Left lobe of liver (tissue), 2 donors: ENCODE measurements around the gene ADARB2. TPM values are rescaled to one million over a fixed set of nuclear protein-coding genes. Genes with fewer than 3 reads are reported as not detected.
"Not testable (repeated sequence)": the region's sequence is repeated elsewhere in the genome, so short reads cannot be mapped to it uniquely, and the experiment has no call there.

Experiments
- ATAC-seq: fragments of 200-7000 bp; cut with Tn5 transposase; one replicate; pipeline ENCODE4 v1.9.1; 2020; ENCODE audit warnings: mild to moderate bottlenecking, moderate library complexity
- DNase-seq: peaks from one replicate; pipeline ENCODE4 v3.0.0-alpha.2; 2020; ENCODE audit warnings: low spot score
- total RNA-seq: library from RNA; stranded (reverse); gene quantifications from one replicate; pipeline ENCODE4 v1.2.1, GENCODE V29; 2021
- donor health status: DM: no; HTN: no; CAD: no; lungs with moderate emphysema.
- donor health status: DM: no; HTN: yes; CAD: no.

ADARB2 gene
- total RNA-seq, 1 donor from 2014 or later, result 0.81 TPM

GRCh38 chr10:1364151-1364910, 373.0 kb downstream of the ADARB2 start:
- ATAC-seq (no peak), DNase-seq (peak; percentile 24)

- DNase-seq, result peak; percentile 23
These were observed 373.7 kb downstream of the ADARB2 start for GRCh38 chr10:1363446-1364121.

GRCh38 chr10:1362589-1363445, 374.5 kb downstream of the ADARB2 start:
- DNase-seq, result peak; percentile 36

More at GRCh38 chr10:1363446-1364121, 373.7 kb downstream of the ADARB2 start:
- ATAC-seq, result no peak

GRCh38 chr10:1361411-1362105, 375.8 kb downstream of the ADARB2 start:
- ATAC-seq (no peak), DNase-seq (peak; percentile 21)

More at GRCh38 chr10:1362589-1363445, 374.5 kb downstream of the ADARB2 start:
- no peak for ATAC-seq

- DNase-seq, result no peak
- no peak for ATAC-seq
These were observed 376.7 kb downstream of the ADARB2 start for GRCh38 chr10:1360558-1361164.

- DNase-seq (no peak), ATAC-seq (no peak)
These were observed 377.2 kb downstream of the ADARB2 start for GRCh38 chr10:1360011-1360557.

GRCh38 chr10:1359626-1359955, 377.7 kb downstream of the ADARB2 start:
- DNase-seq, result no peak
- no peak for ATAC-seq

GRCh38 chr10:1358860-1359625, 378.3 kb downstream of the ADARB2 start:
- DNase-seq (no peak), ATAC-seq (no peak)

- ATAC-seq (no peak), DNase-seq (no peak)
These were observed 379.2 kb downstream of the ADARB2 start for GRCh38 chr10:1358147-1358546.

- ATAC-seq (no peak), DNase-seq (no peak)
These were observed 381.0 kb downstream of the ADARB2 start for GRCh38 chr10:1356349-1356748.

GRCh38 chr10:1354809-1355710, 382.3 kb downstream of the ADARB2 start:
- DNase-seq (no peak), ATAC-seq (no peak)

GRCh38 chr10:1352296-1352695, 385.0 kb downstream of the ADARB2 start:
- DNase-seq, ATAC-seq: not testable (repeated sequence)

- no peak for ATAC-seq
- no peak for DNase-seq
These were observed 388.6 kb downstream of the ADARB2 start for GRCh38 chr10:1348773-1349050.

GRCh38 chr10:1347962-1348772, 389.2 kb downstream of the ADARB2 start:
- DNase-seq (no peak), ATAC-seq (no peak)

- DNase-seq, result peak; percentile 31
- ATAC-seq, result no peak
These were observed 389.8 kb downstream of the ADARB2 start for GRCh38 chr10:1347525-1347924.

- DNase-seq, result no peak
- ATAC-seq, result no peak
These were observed 391.1 kb downstream of the ADARB2 start for GRCh38 chr10:1346201-1346600.

- ATAC-seq, result no peak
- DNase-seq, result no peak
These were observed 392.0 kb downstream of the ADARB2 start for GRCh38 chr10:1345368-1345767.

- DNase-seq (no peak), ATAC-seq (no peak)
These were observed 392.5 kb downstream of the ADARB2 start for GRCh38 chr10:1344846-1345245.
